Natural killer cell (primary cell): Measurements from ENCODE around the gene COL4A1. TPM values are rescaled to one million over a fixed set of nuclear protein-coding genes. Genes with fewer than 3 reads are reported as not detected.

Experiments
- ATAC-seq, 3 donors: fragments of 150-1000 bp in 2 of 3; fragments of 200-7000 bp in 1 of 3; cut with Tn5 transposase; 1 replicate in 1 of 3; 2 replicates in 2 of 3; pipeline ENCODE4 v1.10.0; 2021; ENCODE audit warnings: mild to moderate bottlenecking in 2 of 3, moderate library complexity in 2 of 3
- DNase-seq, 2 donors: peaks; one replicate each; pipeline versions ENCODE4 v3.0.0 to v3.0.0-alpha.2; 2013 to 2021; ENCODE audit warnings: mixed read lengths in 1 of 2
- H3K27ac ChIP-seq: one replicate; pipeline ENCODE4 v1.5.1; 2013; ENCODE audit warnings: mild to moderate bottlenecking, low read length
- H3K27me3 ChIP-seq: one replicate; pipeline ENCODE4 v1.6.1; 2013; ENCODE audit warnings: low read length; ENCODE audit not compliant: control insufficient read depth, insufficient read depth
- H3K36me3 ChIP-seq: one replicate; pipeline ENCODE4 v1.6.1; 2013; ENCODE audit warnings: low read length; ENCODE audit not compliant: control insufficient read depth, insufficient read depth
- H3K4me1 ChIP-seq: one replicate; pipeline ENCODE4 v1.6.1; 2013; ENCODE audit warnings: low read length; ENCODE audit not compliant: control insufficient read depth, insufficient read depth
- H3K4me3 ChIP-seq: one replicate; pipeline ENCODE4 v1.5.1; 2013; ENCODE audit warnings: low read length
- H3K9me3 ChIP-seq: one replicate; pipeline ENCODE4 v1.6.1; 2013; ENCODE audit warnings: low read length; ENCODE audit not compliant: control insufficient read depth, insufficient read depth
- H3K27ac Mint-ChIP-seq, 2 donors: one replicate each; pipeline ENCODE4 v1.8.0; 2022; ENCODE audit warnings: mild to moderate bottlenecking in 2 of 2, mixed read lengths in 2 of 2, moderate library complexity in 1 of 2
- H3K27me3 Mint-ChIP-seq, 2 donors: one replicate each; pipeline ENCODE4 v1.8.0; 2022; ENCODE audit warnings: low read depth in 2 of 2, mixed read lengths in 2 of 2
- H3K36me3 Mint-ChIP-seq: one replicate; pipeline ENCODE4 v1.8.0; 2022; ENCODE audit warnings: mixed read lengths
- H3K4me1 Mint-ChIP-seq, 2 donors: one replicate each; pipeline ENCODE4 v1.8.0; 2022; ENCODE audit warnings: mixed read lengths in 2 of 2
- H3K4me3 Mint-ChIP-seq: one replicate; pipeline ENCODE4 v1.8.0; 2022; ENCODE audit warnings: mild to moderate bottlenecking, moderate library complexity, mixed read lengths
- H3K9me3 Mint-ChIP-seq, 2 donors: one replicate each; pipeline ENCODE4 v1.8.0; 2022; ENCODE audit warnings: mixed read lengths in 2 of 2
- WGBS: methylation state at CpG from one replicate; pipeline ENCODE4 v1.1.7; 2013; ENCODE audit warnings: missing lambda C conversion rate; ENCODE audit not compliant: insufficient coverage; 5-methylcytosine and 5-hydroxymethylcytosine counted together
- intact Hi-C: fragments of 100-400 bp; cut with micrococcal nuclease; formaldehyde crosslinking; loops from one replicate; pipeline ENCODE4 v1.14.2; 2022
- total RNA-seq, 4 donors: library from RNA; stranded (reverse); fragments of 120-200 nt in 1 of 4; gene quantifications; one replicate each; pipeline versions ENCODE4 v1.2.3 to v1.2.4, GENCODE V29; 2013 to 2022
- TF ChIP-seq, protein P1 (sequence below): fragments of 200-600 bp; IDR thresholded peaks from one replicate; pipeline ENCODE4 v1.8.0; 2022; ENCODE audit warnings: antibody characterized with exemption

The COL4A1 gene
- total RNA-seq, 3 donors from 2014 or later (not counting 1 experiment from before 2014, with no cell fraction given), result not detected

DNA sequence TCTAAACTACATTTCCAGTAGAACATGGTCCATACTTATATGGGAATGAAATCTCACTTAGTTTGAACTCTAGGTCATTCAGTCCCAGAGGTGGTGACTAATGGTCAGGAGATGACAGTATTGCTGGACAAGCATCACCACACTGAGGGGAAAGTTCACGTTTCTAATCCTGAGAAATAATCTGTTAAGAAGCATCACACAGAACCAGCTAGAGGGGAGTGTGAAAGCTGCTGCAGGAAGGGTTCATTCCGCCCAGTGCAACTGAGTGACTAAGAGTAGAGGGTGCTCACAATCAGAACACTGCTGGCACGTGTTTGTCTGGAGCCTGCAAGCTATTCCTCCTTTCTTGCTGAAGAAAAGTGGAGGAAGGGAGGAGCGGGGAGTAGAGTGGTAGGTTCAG lies 2.7 kb downstream of the COL4A1 start:
- H3K27ac Mint-ChIP-seq, result no peak overlapping the region
- no peaks in the 10 kb centered on the region for H3K9me3 Mint-ChIP-seq
- H3K4me1 ChIP-seq, result no peaks in the 10 kb centered on the region
- no peaks in the 10 kb centered on the region for H3K9me3 ChIP-seq
- no peak for ATAC-seq
- peaks cover 47 to 76% of the 10 kb centered on the region in 2 donors for H3K27me3 Mint-ChIP-seq
- H3K4me3 Mint-ChIP-seq, result no peak overlapping the region
- TF ChIP-seq, protein P1, sequence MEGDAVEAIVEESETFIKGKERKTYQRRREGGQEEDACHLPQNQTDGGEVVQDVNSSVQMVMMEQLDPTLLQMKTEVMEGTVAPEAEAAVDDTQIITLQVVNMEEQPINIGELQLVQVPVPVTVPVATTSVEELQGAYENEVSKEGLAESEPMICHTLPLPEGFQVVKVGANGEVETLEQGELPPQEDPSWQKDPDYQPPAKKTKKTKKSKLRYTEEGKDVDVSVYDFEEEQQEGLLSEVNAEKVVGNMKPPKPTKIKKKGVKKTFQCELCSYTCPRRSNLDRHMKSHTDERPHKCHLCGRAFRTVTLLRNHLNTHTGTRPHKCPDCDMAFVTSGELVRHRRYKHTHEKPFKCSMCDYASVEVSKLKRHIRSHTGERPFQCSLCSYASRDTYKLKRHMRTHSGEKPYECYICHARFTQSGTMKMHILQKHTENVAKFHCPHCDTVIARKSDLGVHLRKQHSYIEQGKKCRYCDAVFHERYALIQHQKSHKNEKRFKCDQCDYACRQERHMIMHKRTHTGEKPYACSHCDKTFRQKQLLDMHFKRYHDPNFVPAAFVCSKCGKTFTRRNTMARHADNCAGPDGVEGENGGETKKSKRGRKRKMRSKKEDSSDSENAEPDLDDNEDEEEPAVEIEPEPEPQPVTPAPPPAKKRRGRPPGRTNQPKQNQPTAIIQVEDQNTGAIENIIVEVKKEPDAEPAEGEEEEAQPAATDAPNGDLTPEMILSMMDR, result no peak
- no peaks in the 10 kb centered on the region for H3K36me3 ChIP-seq
- DNase-seq, result no peak
- WGBS, result 64% methylated on average over 4 of the region's 4 CpGs
- peaks cover 7% of the 10 kb centered on the region for H3K36me3 Mint-ChIP-seq
- H3K27me3 ChIP-seq, result peaks cover 16% of the 10 kb centered on the region
- no peak overlapping the region for H3K4me3 ChIP-seq
- H3K27ac ChIP-seq, result no peak overlapping the region
- no peaks in the 10 kb centered on the region for H3K4me1 Mint-ChIP-seq
- intact Hi-C loops, result no loop called here

GRCh38 chr13:110303644-110304043 lies 3.3 kb downstream of the COL4A1 start:
- Histone ChIP-seq H3K4me1 (no peaks in the 10 kb centered on the region), H3K27me3 (peaks cover 14% of the 10 kb centered on the region), H3K4me3 (no peak overlapping the region), H3K27ac (no peak overlapping the region), H3K36me3 (no peaks in the 10 kb centered on the region), H3K9me3 (no peaks in the 10 kb centered on the region)
- H3K9me3 Mint-ChIP-seq, result no peaks in the 10 kb centered on the region
- DNase-seq (no peak), ATAC-seq (no peak)
- WGBS, result 84% methylated on average over 6 of the region's 7 CpGs
- H3K27ac Mint-ChIP-seq, result no peak overlapping the region
- H3K36me3 Mint-ChIP-seq, result peaks cover 7% of the 10 kb centered on the region
- peaks cover 46 to 76% of the 10 kb centered on the region in 2 donors for H3K27me3 Mint-ChIP-seq
- H3K4me3 Mint-ChIP-seq, result no peak overlapping the region
- TF ChIP-seq, protein P1, result no peak
- intact Hi-C loops, result no loop called here
- no peaks in the 10 kb centered on the region for H3K4me1 Mint-ChIP-seq

DNA sequence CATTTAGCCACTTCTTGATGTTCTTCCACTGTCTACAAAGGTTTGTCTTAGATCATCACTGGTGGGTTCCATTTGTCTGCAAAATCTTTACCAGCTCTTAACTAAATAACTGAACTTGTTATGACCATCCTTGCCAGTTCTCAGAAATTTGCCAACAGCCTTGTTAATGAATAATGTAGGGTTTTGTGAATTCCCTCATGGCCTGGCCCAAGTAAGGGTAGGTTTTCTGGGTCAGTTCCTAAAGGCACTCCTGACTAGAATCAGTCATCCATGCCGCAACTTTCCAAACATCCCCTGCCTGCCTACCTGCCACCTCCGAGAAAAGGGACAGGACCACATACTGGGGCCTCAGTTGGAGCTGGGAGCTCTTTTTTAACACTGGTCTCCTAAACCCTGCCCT lies 4.0 kb downstream of the COL4A1 start:
- Mint-ChIP-seq H3K36me3 (peaks cover 7% of the 10 kb centered on the region), H3K27me3 (peaks cover 44 to 74% of the 10 kb centered on the region in 2 donors), H3K9me3 (no peaks in the 10 kb centered on the region), H3K4me1 (no peaks in the 10 kb centered on the region), H3K4me3 (no peak overlapping the region), H3K27ac (no peak overlapping the region)
- H3K36me3 ChIP-seq, result no peaks in the 10 kb centered on the region
- no peak overlapping the region for H3K4me3 ChIP-seq
- ATAC-seq (no peak), DNase-seq (no peak)
- intact Hi-C loops, result no loop called here
- H3K4me1 ChIP-seq, result no peaks in the 10 kb centered on the region
- H3K27me3 ChIP-seq, result peaks cover 12% of the 10 kb centered on the region
- 80% methylated on average over 2 of the region's 2 CpGs for WGBS
- TF ChIP-seq, protein P1, result no peak
- H3K9me3 ChIP-seq, result no peaks in the 10 kb centered on the region
- no peak overlapping the region for H3K27ac ChIP-seq
